Measurements from ENCODE around the gene PALB2.
"Not testable (repeated sequence)": the region's sequence is repeated elsewhere in the genome, so short reads cannot be mapped to it uniquely, and the experiment has no call there.

The PALB2 gene

DNA sequence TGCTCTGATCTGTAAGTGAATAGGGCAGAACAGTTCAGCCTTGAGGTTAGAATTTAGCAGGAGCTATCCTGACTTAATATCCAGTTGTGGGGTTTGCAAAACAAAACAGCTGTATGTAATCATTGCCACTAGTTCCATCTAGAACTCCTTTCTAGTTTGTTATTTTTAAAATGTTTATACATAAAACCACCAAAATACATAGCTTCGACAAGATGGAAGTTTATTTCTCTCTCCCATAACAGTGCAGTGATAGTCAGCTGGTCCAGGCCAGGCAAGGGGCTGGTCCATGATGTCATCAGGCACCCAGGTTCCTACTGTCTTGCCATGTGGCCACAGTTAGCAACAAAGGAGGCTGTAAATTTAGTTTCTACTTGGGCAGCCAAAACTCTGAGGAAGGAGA, 27.1 kb upstream of the PALB2 start:
- Mint-ChIP-seq H3K36me3 (peaks cover 45% of the 10 kb centered on the region), H3K27me3 (no peaks in the 10 kb centered on the region), H3K9me3 (no peaks in the 10 kb centered on the region), H3K27ac (no peak overlapping the region), H3K4me1 (peaks cover 13% of the 10 kb centered on the region), H3K4me3 (no peak overlapping the region)
- DNase-seq (ENCODE audit: low spot score in 2 of 2) (no peak), ATAC-seq (ENCODE audit: low read depth) (no peak)

DNA sequence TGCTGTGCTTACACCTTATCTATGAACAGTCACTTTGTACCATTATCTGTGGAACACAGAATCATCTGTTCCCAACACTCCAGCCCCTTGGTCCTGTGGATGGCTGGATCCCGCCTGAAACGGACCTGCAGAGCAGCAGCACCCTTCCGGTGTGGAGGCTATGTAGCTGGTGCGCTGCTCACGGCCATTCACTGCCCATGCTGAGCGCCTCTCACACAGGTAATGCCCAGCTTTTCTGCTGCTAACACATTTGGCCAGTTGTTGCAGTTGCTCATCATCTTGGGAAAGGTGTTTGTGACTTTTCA, 26.2 kb upstream of the PALB2 start:
- Mint-ChIP-seq H3K9me3 (no peaks in the 10 kb centered on the region), H3K4me3 (no peak overlapping the region), H3K27ac (no peak overlapping the region), H3K4me1 (peaks cover 13% of the 10 kb centered on the region), H3K36me3 (peaks cover 50% of the 10 kb centered on the region), H3K27me3 (no peaks in the 10 kb centered on the region)
- DNase-seq (ENCODE audit: low spot score in 2 of 2) (no peak), ATAC-seq (ENCODE audit: low read depth) (no peak)

DNA sequence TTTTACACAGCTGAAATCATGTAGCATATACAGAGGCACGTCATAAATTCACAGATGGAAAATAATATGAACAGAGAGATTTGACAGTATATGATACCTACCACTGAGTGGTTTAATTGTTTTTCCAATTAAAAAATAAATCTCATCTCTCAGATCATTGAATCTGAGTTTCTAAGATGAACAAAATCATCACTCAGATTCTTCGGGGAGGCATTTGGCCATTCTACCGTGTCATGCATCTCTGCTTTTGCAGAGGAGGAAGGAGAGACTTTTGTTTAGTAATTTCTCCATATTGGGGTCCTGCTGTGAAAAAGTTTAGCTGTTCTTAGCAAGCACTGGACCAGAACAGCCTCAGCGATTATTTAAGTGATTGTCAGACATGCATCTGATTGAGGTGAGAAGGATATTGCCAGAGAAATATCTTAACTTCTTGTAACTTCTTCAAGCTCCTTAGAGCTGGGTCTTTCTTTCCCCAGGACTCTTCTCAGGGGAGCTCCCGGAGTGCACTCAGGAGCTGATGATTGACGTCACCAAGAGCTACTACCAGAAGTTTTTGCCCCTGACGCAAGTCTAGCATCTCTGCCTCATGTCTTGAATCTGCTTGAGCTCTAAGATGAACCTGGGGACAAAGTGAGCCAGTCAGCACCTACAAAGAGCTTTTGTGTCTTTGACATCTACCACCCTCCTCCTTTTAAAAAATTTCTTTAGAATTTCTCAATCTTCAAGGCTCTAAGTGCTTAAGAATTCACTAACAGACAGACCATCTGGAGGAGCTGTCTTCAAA, 25.7 kb upstream of the PALB2 start:
- Mint-ChIP-seq H3K27ac (no peak overlapping the region), H3K4me3 (no peak overlapping the region), H3K4me1 (peaks cover 13% of the 10 kb centered on the region), H3K9me3 (no peaks in the 10 kb centered on the region), H3K27me3 (no peaks in the 10 kb centered on the region), H3K36me3 (peaks cover 50% of the 10 kb centered on the region)
- ATAC-seq (ENCODE audit: low read depth) (no peak), DNase-seq (ENCODE audit: low spot score in 2 of 2) (no peak)

DNA sequence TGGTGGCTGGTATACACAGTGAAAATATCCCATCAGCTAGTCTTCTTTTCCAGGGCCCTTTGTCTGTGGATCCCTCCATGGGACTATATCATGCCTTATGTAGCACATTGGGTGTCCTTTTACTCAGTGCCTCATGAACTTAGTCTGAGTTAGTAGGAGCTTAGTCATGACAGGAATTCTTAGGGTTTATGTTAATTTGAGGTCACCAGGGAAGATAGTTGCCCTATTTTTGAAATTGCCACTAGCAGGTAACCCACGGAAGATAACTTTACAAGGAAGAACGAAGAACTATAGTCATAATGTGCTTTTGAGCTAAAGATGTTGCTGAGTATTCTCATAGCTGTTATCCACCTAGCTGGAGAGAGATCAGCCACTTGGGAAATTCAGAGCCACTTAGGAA, 22.8 kb upstream of the PALB2 start:
- Mint-ChIP-seq H3K4me1 (peaks cover 2% of the 10 kb centered on the region), H3K27me3 (no peaks in the 10 kb centered on the region), H3K9me3 (no peaks in the 10 kb centered on the region), H3K36me3 (peaks cover 67% of the 10 kb centered on the region), H3K4me3 (no peak overlapping the region), H3K27ac (no peak overlapping the region)
- ATAC-seq (ENCODE audit: low read depth) (no peak), DNase-seq (ENCODE audit: low spot score in 2 of 2) (no peak)

DNA sequence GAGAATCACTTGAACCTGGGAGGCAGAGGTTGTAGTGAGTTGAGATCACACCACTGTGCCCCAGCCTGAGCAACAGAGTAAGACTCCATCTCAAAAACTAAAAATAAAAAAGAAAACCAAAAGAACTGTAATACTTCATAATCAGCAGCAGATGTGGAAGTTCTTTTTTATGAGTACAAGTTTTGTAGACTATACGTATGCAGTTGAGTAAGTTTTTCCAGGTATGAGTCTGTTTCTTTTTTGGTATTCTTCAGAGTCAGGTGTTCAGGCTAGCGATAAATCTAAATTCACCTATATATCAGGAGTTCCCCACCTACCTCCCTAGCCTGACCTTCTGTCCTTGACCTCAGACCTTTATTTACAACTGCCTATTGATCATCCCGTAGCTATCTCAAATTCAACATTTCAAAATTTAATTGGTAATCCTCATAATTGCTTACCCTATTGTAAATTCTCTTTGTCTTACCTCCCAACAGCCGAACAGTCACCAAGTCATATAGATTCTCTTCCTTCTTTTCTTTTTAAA, 10.9 kb upstream of the PALB2 start:
- Mint-ChIP-seq H3K36me3 (peaks cover 41% of the 10 kb centered on the region), H3K27me3 (no peaks in the 10 kb centered on the region), H3K4me3 (peak overlapping the region; percentile 7), H3K27ac (peak overlapping the region; percentile 81), H3K4me1 (peaks cover 17% of the 10 kb centered on the region), H3K9me3 (peaks cover 4% of the 10 kb centered on the region)
- no peak for ATAC-seq (ENCODE audit: low read depth)
- no peak for DNase-seq (ENCODE audit: low spot score in 2 of 2)

DNA sequence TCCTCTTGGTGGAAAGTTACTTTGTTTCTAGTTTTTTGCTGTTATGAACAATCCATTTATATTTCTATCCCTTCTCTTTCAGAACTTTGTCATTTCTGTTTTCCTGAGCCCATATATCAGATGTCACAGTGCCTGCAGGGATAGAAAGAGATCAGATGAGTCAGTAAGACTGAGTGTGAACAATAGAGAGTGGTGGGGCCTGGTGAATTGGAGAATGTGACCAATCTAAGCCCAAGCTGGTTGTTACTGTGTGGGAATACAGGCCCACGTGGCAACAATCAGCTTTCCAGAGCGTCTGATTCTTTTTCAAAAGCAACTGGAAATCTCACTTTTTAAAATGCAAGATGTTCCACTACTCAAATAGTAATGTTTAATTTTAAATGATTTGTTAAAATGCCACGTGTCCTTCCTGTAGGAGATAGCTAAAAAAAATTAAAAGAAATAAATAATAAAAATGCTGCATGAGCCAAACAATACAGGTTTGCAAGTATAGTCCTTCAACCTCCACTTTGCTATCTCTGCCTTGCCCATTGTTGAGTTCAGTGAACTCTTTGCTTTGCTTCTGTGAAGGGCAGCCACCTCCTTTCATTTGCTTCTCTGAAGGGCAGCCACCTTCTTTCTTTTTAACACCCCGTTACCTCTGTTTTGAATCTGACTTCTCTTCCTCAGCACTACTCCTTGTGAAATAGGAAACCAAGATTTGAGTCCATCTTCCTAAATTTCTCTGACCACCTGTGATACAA, 9.7 kb upstream of the PALB2 start:
- H3K27me3 Mint-ChIP-seq: no peaks in the 10 kb centered on the region
- peak overlapping the region; percentile 81 for H3K27ac Mint-ChIP-seq
- H3K4me1 Mint-ChIP-seq: peaks cover 21% of the 10 kb centered on the region
- H3K36me3 Mint-ChIP-seq: peaks cover 47% of the 10 kb centered on the region
- ATAC-seq (ENCODE audit: low read depth) (no peak), DNase-seq (ENCODE audit: low spot score in 2 of 2) (no peak)
- peaks cover 4% of the 10 kb centered on the region for H3K9me3 Mint-ChIP-seq
- H3K4me3 Mint-ChIP-seq: peak overlapping the region; percentile 18

DNA sequence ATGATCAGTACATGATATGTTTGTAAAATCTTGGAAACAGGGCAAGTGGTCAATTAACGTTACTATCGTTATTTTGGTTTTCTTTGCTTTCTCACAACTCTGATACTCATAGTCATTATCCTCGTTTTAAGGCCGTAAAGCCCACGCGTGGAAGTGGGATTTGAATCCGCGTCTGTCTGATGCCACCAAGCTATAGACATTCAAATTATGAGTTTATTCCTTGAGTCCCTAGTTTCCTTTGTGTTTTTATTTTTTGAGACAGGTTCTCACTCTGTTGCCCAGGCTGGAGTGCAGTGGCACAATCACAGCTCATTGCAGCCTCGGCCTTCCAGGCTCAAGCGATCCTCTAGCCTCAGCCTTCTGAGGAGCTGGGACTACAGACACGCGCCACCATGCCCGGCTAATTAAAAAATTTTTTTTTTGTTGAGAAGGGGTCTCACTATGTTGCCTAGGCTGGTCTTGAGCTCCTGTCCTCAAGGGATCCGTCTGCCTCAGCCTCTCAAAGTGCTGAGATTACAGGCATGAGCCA, 1.2 kb upstream of the PALB2 start:
- Mint-ChIP-seq H3K36me3 (peaks cover 24% of the 10 kb centered on the region), H3K4me3 (peak overlapping the region; percentile 99), H3K4me1 (peaks cover 27% of the 10 kb centered on the region), H3K27me3 (no peaks in the 10 kb centered on the region), H3K9me3 (no peaks in the 10 kb centered on the region), H3K27ac (peak overlapping the region; percentile 96)
- ATAC-seq (ENCODE audit: low read depth): no peak
- no peak for DNase-seq (ENCODE audit: low spot score in 2 of 2)

DNA sequence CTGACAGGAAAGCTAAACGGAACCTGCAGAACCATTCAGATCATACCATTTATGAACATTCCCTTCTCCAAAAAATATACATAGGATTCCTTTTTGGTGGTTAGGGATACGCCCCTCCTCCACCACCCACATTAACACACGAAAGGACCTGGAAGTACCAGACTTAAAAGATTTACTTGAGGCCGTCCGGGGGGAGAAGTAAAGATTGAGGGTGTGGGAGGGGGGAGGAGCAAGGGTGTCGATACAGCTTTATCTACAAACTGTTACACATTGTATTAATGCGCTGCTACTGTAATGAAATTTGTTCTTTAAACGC, 537 bp downstream of the PALB2 start:
- H3K4me3 Mint-ChIP-seq: peak overlapping the region; percentile 99
- peaks cover 16% of the 10 kb centered on the region for H3K36me3 Mint-ChIP-seq
- H3K4me1 Mint-ChIP-seq: peaks cover 23% of the 10 kb centered on the region
- no peak for ATAC-seq (ENCODE audit: low read depth)
- no peaks in the 10 kb centered on the region for H3K27me3 Mint-ChIP-seq
- peak overlapping the region; percentile 96 for H3K27ac Mint-ChIP-seq
- no peak for DNase-seq (ENCODE audit: low spot score in 2 of 2)
- no peaks in the 10 kb centered on the region for H3K9me3 Mint-ChIP-seq

DNA sequence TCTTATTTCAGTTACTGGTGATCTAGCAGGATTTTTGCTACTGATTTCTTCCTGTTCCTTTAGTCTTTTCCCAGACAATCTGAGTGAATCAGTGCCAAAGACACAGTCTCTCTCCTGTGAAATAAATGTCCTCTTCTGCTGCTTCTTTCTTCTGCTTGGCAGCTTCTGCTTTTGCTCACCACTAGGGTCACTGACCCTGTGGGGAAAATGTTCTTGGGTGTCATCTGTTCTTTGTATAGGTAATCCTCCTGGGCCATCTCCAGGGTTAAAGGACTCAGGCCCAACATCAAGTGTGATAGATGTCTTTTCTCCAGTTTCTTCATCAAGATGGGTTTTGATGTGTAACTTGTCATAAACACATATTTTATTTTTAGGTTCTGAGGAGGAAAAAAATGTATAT, 5.2 kb downstream of the PALB2 start:
- H3K4me3 Mint-ChIP-seq: no peak overlapping the region
- peaks cover 14% of the 10 kb centered on the region for H3K4me1 Mint-ChIP-seq
- peak overlapping the region; percentile 73 for H3K27ac Mint-ChIP-seq
- no peaks in the 10 kb centered on the region for H3K9me3 Mint-ChIP-seq
- peaks cover 21% of the 10 kb centered on the region for H3K36me3 Mint-ChIP-seq
- ATAC-seq (ENCODE audit: low read depth) (no peak), DNase-seq (ENCODE audit: low spot score in 2 of 2) (no peak)
- H3K27me3 Mint-ChIP-seq: no peaks in the 10 kb centered on the region

DNA sequence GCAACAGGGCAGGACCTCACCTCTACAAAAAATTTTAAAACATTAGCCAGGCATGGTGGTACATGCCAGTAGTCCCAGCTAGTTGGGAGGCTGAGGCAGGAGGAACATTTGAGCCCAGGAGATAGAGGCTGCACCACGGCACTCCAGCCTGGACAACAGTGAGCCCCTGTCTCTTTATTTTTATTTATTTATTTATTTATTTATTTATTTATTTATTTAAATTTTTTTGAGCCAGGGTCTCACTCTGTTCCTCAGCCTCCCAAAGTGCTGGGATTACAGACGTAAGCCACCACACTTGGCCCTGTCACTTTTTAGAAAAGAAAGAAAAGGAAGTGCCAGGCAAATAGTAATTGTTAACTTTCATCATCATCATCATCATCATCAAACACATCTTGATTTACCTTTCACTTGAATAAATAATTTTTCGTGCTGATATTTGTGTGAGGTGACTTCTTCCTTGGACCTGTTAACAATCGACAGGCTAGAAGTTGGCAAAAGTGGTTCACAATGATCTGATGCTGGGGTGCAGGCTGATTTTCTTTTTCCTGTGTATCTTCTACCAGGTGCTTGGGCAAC, 6.6 kb downstream of the PALB2 start:
- Mint-ChIP-seq H3K4me1 (peaks cover 8% of the 10 kb centered on the region), H3K4me3 (no peak overlapping the region), H3K9me3 (no peaks in the 10 kb centered on the region), H3K36me3 (peaks cover 25% of the 10 kb centered on the region), H3K27me3 (no peaks in the 10 kb centered on the region), H3K27ac (no peak overlapping the region)
- DNase-seq (ENCODE audit: low spot score in 2 of 2): no peak
- no peak for ATAC-seq (ENCODE audit: low read depth)

DNA sequence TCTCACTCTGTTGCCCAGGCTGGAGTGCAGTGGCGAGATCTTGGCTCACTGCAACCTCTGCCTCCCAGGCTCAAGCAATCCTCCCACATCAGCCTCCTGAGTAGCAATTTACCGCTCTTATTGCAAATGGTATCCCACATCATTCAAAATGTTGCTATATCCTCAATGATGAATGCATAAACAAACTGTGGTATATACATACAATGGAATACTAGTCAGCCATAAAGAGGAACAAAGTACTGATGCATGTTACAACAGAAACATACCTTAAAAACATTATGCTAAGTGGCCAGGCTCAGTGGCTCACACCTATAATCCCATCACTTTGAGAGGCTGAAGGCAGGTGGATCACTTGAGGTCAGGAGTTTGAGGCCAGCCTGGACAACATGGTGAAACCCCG, 9.2 kb downstream of the PALB2 start:
- DNase-seq (ENCODE audit: low spot score in 2 of 2); H3K27me3 Mint-ChIP-seq; ATAC-seq (ENCODE audit: low read depth); H3K27ac Mint-ChIP-seq; H3K9me3 Mint-ChIP-seq; H3K4me3 Mint-ChIP-seq; H3K4me1 Mint-ChIP-seq: not testable (repeated sequence)
- peaks cover 28% of the 10 kb centered on the region for H3K36me3 Mint-ChIP-seq

DNA sequence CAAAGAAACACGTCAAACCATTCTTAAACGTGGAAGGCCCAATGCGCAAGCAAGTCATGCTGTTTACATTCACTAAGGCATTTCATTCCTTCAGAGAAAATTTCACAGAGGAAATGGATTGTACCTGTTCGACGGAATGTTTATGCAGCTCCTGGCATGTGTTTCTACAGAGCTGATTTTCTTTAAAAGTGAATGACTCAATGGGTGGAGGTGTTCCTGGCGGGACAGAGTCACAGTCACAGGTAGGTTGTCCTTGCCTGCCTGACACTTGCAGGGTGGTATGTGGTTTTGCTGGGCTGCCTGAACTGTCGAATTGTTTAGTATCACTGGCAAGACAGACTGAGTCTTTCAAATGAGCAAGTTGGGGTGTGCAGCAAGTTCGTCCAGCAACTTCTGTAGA, 11.6 kb downstream of the PALB2 start:
- Mint-ChIP-seq H3K27me3 (no peaks in the 10 kb centered on the region), H3K4me1 (peaks cover 3% of the 10 kb centered on the region), H3K9me3 (no peaks in the 10 kb centered on the region), H3K36me3 (peaks cover 23% of the 10 kb centered on the region), H3K27ac (no peak overlapping the region), H3K4me3 (no peak overlapping the region)
- no peak for DNase-seq (ENCODE audit: low spot score in 2 of 2)
- no peak for ATAC-seq (ENCODE audit: low read depth)

DNA sequence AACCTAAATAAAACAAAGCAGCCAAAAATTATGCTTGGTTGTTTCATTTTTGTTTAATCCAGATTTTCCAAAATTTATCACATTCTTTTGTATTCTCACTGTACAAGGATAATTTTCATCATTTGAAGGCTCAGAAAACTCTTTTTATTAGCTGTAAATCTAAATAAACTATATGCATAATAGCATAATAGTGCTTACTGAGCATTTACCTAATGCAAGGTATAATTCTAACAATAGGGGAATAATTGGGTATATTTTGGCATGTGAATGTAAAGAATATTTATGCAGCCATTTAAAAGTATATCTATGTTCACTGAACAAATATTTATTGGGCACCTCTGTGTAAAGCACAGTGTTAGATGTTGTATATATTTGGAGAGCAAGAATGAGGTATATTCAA, 17.0 kb downstream of the PALB2 start:
- Mint-ChIP-seq H3K27me3 (no peaks in the 10 kb centered on the region), H3K27ac (no peak overlapping the region), H3K9me3 (no peaks in the 10 kb centered on the region), H3K4me1 (no peaks in the 10 kb centered on the region), H3K4me3 (no peak overlapping the region), H3K36me3 (peaks cover 29% of the 10 kb centered on the region)
- ATAC-seq (ENCODE audit: low read depth) (no peak), DNase-seq (ENCODE audit: low spot score in 2 of 2) (no peak)

DNA sequence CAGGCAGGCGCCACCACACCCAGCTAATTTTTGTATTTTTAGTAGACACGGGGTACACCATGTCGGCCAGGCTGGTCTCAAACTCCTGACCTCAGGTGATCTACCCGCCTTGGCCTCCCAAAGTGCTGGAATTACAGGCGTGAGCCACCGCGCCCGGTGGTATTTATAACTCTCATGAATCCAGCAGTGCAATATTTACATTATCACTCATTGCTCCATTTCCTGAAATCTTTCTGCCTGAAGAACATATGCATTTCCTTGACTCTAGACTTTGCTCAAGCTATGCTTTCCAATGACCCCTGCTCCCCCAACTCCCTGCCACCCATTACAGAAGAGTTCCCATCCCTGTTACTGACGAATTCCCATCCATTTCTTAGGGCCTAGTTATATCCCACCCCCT, 25.3 kb downstream of the PALB2 start:
- H3K27ac Mint-ChIP-seq: no peak overlapping the region
- no peaks in the 10 kb centered on the region for H3K9me3 Mint-ChIP-seq
- ATAC-seq (ENCODE audit: low read depth) (no peak), DNase-seq (ENCODE audit: low spot score in 2 of 2) (no peak)
- no peaks in the 10 kb centered on the region for H3K4me1 Mint-ChIP-seq
- H3K27me3 Mint-ChIP-seq: no peaks in the 10 kb centered on the region
- H3K4me3 Mint-ChIP-seq: no peak overlapping the region
- peaks cover 23% of the 10 kb centered on the region for H3K36me3 Mint-ChIP-seq
